Inflammatory macrophage (primary cell): ENCODE results near the gene CPLX1.
A peak's percentile ranks its signal among the peaks of the same experiment; 100 is the strongest.
"Not testable (repeated sequence)": the region's sequence is repeated elsewhere in the genome, so short reads cannot be mapped to it uniquely, and the experiment has no call there.

Experiments used
- DNase-seq, 2 donors: peaks; one replicate each; pipeline ENCODE4 v3.0.0-alpha.2; 2020 to 2022

The CPLX1 gene

DNA sequence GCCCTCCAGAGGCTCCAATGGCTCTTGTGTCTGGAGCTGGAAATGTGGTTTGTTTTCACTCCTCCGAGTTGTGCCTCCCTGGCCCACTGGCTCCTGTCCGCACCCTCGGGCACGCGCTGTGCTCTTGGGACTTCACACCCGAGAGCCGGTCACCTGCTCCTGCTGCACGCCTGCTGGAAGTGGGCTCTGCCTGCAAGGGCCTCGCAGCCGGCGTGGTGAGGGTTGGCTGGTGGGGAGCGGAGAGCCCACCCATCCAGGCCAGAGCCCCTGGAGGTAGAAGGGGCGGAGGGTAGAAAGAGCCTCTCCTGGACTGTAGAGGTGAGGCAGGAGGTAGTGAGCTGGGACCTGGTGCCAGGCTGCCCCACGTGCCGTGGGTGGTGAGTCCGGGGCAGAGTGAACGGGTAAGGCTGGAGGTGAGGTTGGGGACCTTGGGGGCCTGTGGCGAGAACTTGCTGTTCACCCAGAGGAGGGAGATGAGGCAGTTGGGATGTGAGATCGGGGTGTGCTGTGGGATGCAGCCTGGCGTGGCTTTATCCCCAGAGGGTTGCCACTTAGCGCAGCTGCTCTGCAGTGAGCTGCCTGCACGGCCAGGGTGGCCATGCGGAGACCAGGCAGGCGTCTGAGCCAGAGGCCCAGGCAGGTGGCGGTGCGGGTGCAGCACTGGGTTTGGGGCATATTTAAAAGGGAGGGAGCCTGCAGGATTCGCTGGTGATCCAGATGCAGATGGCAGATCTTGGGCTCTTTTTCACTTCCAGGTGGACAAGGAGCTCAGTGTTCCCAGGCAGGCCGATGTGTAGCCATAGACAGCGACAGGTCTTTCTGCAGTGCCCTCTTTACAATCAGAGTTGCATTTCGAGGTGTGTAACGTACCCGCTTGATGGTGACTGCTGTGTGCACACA, 71.5 kb downstream of the CPLX1 start:
- no peak for DNase-seq

DNA sequence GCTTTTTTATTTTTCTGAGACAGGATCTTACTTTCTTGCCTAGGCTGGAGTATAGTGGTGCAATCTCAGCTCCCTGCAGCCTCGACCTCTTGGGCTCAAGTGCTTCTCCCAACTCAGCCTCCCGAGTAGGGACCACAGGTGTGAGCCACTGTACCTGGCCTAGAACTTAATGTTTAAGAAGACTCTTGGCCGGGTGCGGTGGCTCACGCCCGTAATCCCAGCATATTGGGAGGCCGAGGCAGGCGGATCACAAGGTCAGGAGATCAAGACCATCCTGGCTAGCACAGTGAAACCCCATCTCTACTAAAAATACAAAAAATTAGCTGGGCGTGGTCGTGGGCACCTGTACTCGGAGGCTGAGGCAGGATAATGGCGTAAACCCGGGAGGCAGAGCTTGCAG, 72.7 kb downstream of the CPLX1 start:
- DNase-seq: not testable (repeated sequence)

GRCh38 chr4:752196-752861, 73.6 kb downstream of the CPLX1 start:
- DNase-seq: no peak

GRCh38 chr4:751676-752075, 74.3 kb downstream of the CPLX1 start:
- no peak for DNase-seq

DNA sequence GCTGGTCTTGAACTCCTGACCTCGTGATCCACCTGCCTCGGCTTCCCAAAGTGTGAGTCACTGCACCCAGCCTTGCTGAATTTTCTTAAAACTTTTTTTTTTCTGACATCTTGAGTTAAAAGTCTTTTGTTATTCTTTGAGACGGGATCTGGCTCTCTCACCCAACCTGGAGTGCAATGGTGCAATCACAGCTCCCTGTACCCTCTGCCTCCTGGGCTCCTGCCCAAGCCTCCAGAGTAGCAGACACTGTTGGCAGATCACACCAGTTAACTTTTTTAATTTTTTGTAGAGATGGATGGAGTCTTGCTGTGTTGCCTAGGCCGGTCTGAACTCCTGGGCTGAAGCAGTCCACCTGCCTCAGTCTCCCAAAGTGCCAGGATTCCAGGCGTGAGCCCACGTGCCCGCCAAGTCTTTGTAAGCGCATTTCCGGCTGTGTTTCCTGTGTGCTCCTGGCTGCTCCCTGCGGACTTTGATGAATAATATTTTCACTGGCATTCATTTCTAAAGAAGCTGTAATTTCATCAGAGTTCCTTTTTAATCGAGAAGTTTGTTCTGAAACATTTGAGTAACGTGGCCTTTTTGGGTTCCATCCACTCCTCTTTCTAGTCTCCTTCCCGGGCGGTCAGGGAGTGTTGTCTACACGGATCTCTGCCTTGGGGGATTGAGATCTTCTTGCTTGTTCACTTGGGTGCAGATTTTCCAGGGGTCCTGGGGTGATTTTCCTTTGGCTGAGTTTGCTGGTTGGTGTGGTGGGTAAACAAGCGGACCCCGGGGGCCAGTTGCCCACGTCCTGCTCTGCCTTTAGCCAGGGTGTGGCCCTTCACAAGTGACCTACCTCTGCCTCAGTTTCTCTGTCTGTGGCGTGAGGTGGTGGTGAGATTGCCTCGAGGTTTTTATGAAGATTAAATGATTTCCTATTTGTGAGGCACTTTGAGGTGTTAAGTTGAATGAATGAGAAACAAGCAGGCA, 75.9 kb downstream of the CPLX1 start:
- DNase-seq: no peak

- DNase-seq: no peak
These were observed 77.5 kb downstream of the CPLX1 start for GRCh38 chr4:748461-748860.

DNA sequence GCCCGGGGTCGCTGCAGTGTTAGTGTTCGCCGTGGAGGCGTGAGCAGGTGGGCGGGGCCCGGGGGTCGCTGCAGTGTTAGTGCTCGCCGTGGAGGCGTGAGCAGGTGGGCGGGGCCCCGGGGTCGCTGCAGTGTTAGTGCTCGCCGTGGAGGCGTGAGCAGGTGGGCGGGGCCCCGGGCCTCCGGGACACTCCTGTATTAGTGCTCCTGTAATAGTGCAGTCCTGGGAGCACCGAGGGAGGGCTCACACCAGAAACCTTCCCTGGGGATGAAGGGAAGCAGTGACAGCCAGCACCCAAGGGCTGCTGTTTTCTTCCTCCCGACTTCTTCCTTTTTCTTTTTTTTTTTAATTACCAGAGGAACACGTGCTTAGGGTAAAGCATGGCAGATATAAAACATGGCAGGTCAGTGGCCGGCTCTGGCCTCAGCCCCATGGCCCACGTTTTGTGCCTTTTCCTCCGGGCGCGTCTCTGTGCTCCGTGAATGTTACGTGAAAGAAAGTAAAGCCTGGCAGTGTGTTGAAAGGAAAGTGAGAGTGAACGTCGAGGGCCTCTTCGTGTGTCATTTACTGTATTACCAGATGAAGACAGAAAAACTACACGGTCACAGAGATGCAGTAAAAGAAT, 78.3 kb downstream of the CPLX1 start:
- no peak for DNase-seq

- DNase-seq: no peak
These were observed 81.6 kb downstream of the CPLX1 start for GRCh38 chr4:744212-744841.

DNA sequence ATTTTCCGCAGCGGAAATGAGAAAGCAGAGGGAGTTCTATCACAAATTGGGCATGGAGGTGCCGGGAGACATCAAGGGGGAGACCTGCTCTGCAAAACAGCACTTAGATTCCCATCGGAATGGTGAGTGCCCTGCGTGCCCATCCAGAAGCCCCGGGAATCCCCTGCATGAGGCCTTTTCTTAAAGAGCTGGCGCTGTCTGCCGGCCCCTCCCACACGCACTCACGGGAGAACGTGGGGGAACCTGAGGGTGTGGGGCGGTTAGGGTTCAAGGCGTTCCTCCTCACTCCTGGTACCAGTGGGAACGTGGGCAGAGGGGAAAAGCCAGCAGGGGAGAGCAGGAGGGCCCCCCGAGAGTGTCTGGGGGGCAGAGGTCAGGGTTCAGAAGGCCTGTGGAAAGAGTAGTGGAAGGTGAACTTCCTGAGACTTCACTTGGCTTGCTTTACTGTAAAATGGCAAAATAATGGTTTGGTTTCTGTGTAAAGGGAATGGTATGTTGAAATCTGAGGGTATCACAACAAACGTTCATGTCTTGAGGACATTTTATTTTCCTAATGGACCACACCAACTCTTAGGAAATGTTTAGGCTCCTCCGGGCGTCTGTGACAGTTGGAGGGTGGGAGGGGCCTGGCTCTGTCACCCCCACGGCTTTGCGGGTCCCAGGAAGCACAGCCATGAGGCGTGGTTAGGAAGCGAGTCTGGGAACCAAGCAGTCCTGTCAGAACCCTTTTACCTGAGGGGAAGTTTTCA, 82.3 kb downstream of the CPLX1 start:
- DNase-seq: no peak

GRCh38 chr4:742742-743311, 83.1 kb downstream of the CPLX1 start:
- DNase-seq: peak; percentile 47 to 67

DNA sequence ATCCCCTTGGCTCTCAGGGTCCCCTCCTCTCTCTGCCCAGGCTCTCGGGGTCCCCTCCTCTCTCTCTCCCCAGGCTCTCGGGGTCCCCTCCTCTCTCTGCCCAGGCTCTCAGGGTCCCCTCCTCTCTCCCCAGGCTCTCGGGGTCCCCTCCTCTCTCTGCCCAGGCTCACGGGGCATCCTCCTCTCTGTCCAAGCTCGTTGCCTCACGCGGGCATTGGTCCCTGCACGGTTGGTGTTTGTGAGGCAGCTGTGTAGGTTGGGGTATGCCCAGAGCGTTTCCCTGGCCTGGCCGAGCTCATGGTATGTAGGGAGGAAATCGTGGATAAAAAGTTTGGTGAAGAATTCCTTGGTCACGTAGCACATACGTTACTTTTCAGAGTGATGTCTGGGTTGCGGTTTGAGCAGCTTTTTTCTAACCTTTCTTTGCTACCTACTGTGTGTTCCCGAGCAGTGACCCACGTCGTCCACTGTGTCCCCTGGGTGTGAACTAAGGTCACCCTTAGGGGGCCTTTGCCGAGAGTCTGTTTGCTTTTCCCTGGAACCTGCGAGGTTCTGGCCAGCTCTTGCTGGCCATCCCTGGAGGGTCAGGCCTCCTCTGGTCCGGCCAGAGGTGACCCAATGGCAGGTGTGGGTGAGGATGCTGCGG, 83.7 kb downstream of the CPLX1 start:
- no peak for DNase-seq

DNA sequence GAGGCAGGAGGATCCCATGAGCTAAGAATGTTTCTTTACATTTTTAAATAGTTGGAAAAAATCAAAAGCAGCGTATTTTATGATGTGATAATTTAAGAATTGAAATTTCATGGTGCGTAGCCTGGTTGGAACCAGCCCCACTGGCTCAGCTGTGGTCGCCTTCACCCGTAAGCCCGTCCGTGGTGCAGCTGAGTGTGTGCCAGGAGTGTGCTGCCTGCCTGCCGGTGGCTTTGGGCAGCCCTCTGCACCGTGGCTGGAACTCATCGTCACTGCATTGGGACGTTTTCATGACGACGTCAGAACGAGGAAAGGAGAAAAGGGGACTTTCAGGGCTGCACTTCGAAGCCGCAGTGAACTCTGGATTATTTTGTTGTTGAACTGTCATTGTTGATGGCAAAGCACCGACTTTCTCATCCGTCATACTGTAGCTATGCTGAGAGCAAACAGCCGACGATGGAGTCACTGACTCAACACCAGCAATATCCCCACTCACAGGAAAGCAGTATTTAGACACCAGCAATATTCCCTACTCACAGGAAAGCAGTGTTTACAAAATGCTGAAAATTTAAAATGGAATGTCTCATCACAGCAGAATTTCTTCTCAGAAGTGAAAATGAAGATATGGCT, 85.2 kb downstream of the CPLX1 start:
- no peak for DNase-seq

GRCh38 chr4:740011-740410, 85.9 kb downstream of the CPLX1 start:
- DNase-seq: no peak

DNA sequence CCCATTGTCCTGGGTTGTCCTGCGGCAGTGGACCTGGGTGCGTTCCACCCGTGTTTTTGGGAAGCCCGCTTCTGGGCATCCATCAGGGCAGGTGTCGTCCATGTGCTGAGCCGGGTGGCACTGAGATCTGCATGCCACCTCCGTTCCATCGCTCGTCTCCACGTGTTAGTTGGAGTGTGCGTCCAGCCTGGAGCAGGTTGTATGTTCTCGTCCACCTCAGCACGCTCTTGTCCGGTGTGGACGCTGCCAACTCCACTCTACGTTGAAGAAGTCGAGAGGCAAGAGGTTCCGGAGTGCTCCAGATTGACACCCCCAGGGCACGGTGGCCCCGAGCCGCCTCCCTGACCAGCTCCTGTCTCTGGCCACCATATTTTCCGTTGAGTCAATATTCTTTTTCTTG, 86.4 kb downstream of the CPLX1 start:
- no peak for DNase-seq

DNA sequence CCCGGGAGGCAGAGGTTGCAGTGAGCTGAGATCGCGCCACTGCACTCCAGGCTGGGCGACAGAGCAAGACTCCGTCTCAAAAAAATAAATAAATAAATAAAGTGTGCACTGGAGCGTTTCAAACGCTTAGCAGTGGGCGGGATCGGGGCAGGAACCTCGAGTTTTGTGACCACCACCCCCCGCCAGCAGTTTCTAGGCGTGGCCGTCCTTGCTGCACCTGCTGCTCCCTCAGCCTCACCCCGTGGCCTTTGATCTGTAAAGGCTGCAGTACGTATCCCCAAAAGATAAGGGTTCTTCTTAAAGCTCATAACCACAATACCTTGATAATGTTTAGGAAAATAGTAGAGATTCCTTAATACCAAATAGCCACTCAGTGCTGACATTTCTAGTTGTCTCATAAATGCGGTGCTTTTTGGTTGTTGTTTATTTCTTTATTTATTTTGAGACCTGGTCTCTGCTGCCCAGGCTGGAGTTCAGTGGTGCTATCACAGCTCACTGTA, 87.1 kb downstream of the CPLX1 start:
- DNase-seq: no peak

DNA sequence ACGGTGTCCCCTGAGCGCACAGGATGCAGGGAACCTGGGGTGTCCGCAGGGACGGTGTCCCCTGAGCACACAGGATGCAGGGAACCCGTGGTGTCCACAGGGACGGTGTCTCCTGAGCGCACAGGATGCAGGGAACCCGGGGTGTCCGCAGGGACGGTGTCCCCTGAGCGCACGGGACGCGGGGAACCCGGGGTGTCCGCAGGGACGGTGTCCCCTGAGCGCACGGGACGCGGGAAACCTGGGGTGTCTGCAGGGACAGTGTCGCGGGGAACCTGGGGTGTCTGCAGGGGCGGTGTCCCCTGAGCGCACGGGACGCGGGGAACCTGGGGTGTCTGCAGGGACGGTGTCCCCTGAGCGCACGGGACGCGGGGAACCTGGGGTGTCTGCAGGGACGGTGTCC, 89.4 kb downstream of the CPLX1 start:
- not testable (repeated sequence) for DNase-seq

DNA sequence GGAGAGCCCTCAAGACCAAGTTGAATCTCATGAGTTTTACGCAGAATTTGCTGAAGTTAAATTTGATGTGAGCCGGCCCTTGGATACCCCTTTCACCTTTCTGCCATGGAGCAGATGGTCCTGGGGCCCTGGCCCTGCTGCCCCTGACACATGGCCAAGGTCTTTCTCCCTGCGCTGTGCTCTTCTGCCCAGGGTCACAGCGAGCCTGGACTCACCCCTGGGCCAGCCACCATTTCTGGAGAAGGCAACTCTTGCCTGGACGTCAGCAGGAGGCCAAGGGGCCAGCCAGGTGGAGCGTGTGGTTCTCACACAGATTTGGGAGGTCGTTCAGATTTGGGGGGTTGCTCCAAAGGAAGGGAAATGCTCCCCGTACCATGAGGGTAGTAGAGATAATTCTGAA, 90.3 kb downstream of the CPLX1 start:
- no peak for DNase-seq
